HepG2 (cell line): ENCODE measurements around the gene CAVIN3. TPM values are rescaled to one million over a fixed set of nuclear protein-coding genes. Genes with fewer than 3 reads are reported as not detected.

ENCODE experiments used
- AHR ChIP-seq: IDR thresholded peaks from 2 replicates; pipeline ENCODE4 v1.6.1; 2018; ENCODE audit warnings: missing genetic modification reagents, missing compliant biosample characterization
- ATF7-NPFF ChIP-seq: sonication (generic); formaldehyde crosslinking; IDR thresholded peaks from 2 replicates; pipeline ENCODE4 v1.8.1; 2023; ENCODE audit warnings: mild to moderate bottlenecking, low read depth, missing genetic modification reagents, moderate library complexity
- CCAR2 ChIP-seq: fragments of 200-400 bp; formaldehyde crosslinking; optimal IDR thresholded peaks from 2 replicates; pipeline ENCODE3; 2018; ENCODE audit warnings: low read depth, mild to moderate bottlenecking, low read length, moderate library complexity
- CEBPG ChIP-seq: IDR thresholded peaks from 2 replicates; pipeline ENCODE4 v1.6.1; 2016
- HCFC1 ChIP-seq: fragments of 150-350 bp; IDR thresholded peaks from 2 replicates; pipeline ENCODE4 v1.6.1; 2014; ENCODE audit warnings: low read depth, low read length
- LCORL ChIP-seq, 2 experiments: fragments of 450-650 bp in 1 of 2; sonication (generic) in 1 of 2; formaldehyde crosslinking in 1 of 2; IDR thresholded peaks; 2 replicates each; pipeline versions ENCODE4 v1.5.0 to v1.6.1; 2017 to 2020; ENCODE audit warnings: antibody characterized with exemption in 1 of 2, missing genetic modification reagents in 1 of 2
- MIER2 ChIP-seq: IDR thresholded peaks from 2 replicates; pipeline ENCODE4 v1.6.1; 2016; ENCODE audit warnings: missing biosample characterization, missing genetic modification reagents
- MIER3 ChIP-seq: IDR thresholded peaks from 2 replicates; pipeline ENCODE4 v1.6.1; 2016; ENCODE audit warnings: missing compliant biosample characterization, borderline replicate concordance
- NFIB ChIP-seq: sonication (generic); formaldehyde crosslinking; IDR thresholded peaks from 2 replicates; pipeline ENCODE4 v1.9.0; 2021; ENCODE audit warnings: missing genetic modification reagents, mild to moderate bottlenecking, borderline replicate concordance
- NKX3-1 ChIP-seq: sonication (generic); formaldehyde crosslinking; IDR thresholded peaks from 2 replicates; pipeline ENCODE4 v1.5.0; 2020; ENCODE audit warnings: missing genetic modification reagents
- RFX3 ChIP-seq: IDR thresholded peaks from 2 replicates; pipeline ENCODE4 v1.6.1; 2016; ENCODE audit warnings: missing biosample characterization, missing genetic modification reagents
- SNAPC2 ChIP-seq: sonication (generic); formaldehyde crosslinking; IDR thresholded peaks from 2 replicates; pipeline ENCODE4 v1.8.1; 2022; ENCODE audit warnings: mild to moderate bottlenecking, missing genetic modification reagents
- TCF7 ChIP-seq: sonication (generic); IDR thresholded peaks from 2 replicates; pipeline ENCODE4 v1.6.1; 2016; ENCODE audit warnings: antibody characterized with exemption, low read depth
- THAP11 ChIP-seq: IDR thresholded peaks from 2 replicates; pipeline ENCODE4 v1.6.1; 2016; ENCODE audit warnings: missing biosample characterization, missing genetic modification reagents
- TSC22D2 ChIP-seq: sonication (generic); formaldehyde crosslinking; IDR thresholded peaks from 2 replicates; pipeline ENCODE4 v1.5.1; 2020; ENCODE audit warnings: missing genetic modification reagents, mild to moderate bottlenecking, borderline replicate concordance
- ZFX ChIP-seq: sonication (generic); formaldehyde crosslinking; IDR thresholded peaks from 2 replicates; pipeline ENCODE4 v1.4.0; 2020; ENCODE audit warnings: mild to moderate bottlenecking, low read depth, missing genetic modification reagents, moderate library complexity
- ZKSCAN1 ChIP-seq: fragments of 150-350 bp; IDR thresholded peaks from 2 replicates; pipeline ENCODE4 v1.6.1; 2014; ENCODE audit warnings: low read length
- ZKSCAN8 ChIP-seq: IDR thresholded peaks from 2 replicates; pipeline ENCODE4 v1.6.1; 2016; ENCODE audit warnings: borderline replicate concordance, missing genetic modification reagents, missing compliant biosample characterization
- ZNF572 ChIP-seq: sonication (generic); formaldehyde crosslinking; IDR thresholded peaks from 2 replicates; pipeline ENCODE4 v1.5.1; 2020; ENCODE audit warnings: mild to moderate bottlenecking, missing genetic modification reagents
- ZNF792 ChIP-seq: IDR thresholded peaks from 2 replicates; pipeline ENCODE4 v1.6.1; 2016
- ZSCAN29 ChIP-seq: sonication (generic); formaldehyde crosslinking; conservative IDR thresholded peaks from 2 replicates; pipeline ENCODE4 v1.4.0; 2020; ENCODE audit warnings: mild to moderate bottlenecking, missing genetic modification reagents
- polyA plus RNA-seq, 8 experiments: library from polyadenylated mRNA; depleted of rRNA in 3 of 8; stranded (reverse) in 7 of 8; unstranded in 1 of 8; fragments of >200 nt; fragmentation: Illumina TruSeq in 4 of 8; extraction: Trizol in 4 of 8; gene quantifications; 2 replicates each; pipeline versions ENCODE4 v1.2.1 to v1.2.3, GENCODE V29; 2011 to 2016; ENCODE audit warnings: low read depth in 4 of 8, missing spikeins in 1 of 8, mixed read lengths in 1 of 8; ENCODE audit not compliant: insufficient read depth in 1 of 8
- total RNA-seq, 5 experiments: library from RNA; depleted of rRNA; stranded (reverse); fragments of >200 nt; fragmentation: Illumina TruSeq; extraction: Trizol; gene quantifications; 2 replicates each; pipeline ENCODE4 v1.2.3, GENCODE V29; 2016; ENCODE audit warnings: low read depth in 1 of 5
- TF ChIP-seq, protein P1 (sequence below): sonication (generic); formaldehyde crosslinking; IDR thresholded peaks from 2 replicates; pipeline ENCODE4 v1.4.0; 2020; ENCODE audit warnings: mild to moderate bottlenecking, missing genetic modification reagents
- TF ChIP-seq, protein P2 (sequence below): IDR thresholded peaks from 2 replicates; pipeline ENCODE4 v1.6.1; 2016; ENCODE audit warnings: low read depth, borderline replicate concordance
- TF ChIP-seq, protein P3 (sequence below), 2 experiments: sonication (generic) in 1 of 2; formaldehyde crosslinking in 1 of 2; IDR thresholded peaks; 2 replicates each; pipeline versions ENCODE4 v1.6.1 to v1.9.0; 2014 to 2022; ENCODE audit warnings: antibody characterized with exemption in 1 of 2, borderline replicate concordance in 1 of 2, inconsistent platforms in 1 of 2, low read depth in 1 of 2, missing genetic modification reagents in 1 of 2

CAVIN3 gene
- total and polyA plus RNA-seq, 2 of the 13 experiments (the other 11 are each of a cell fraction or from before 2014, with no cell fraction given): not detected

DNA sequence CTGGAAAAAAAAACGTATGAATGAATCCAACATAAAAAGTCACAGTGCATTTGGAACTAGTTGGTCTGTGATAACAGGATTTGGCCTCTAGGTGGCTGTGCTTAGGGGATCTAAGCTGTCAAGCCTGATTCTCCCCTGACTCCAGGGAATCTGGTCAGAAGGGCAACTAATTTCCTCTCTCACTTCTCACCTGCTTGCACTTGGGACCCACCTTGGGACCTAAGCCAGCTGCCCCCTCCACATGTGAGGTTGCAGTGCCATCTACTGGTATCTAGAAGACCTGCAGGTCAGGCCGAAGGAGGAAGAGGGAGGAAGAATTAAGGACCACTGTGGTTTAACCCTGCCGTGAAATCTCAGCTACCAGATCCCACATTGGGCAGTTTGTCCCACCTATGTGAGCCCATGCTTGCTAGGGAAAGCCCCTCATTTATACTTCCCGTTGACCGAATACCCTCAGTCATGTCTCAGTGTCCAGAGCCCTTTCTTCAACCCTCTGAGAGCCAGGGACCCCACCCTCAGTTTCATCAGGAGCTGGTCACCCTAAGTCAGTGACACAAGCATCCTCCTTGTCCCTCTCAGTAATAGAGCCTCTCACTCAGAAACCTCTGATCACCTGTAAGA is 33.2 kb upstream of the CAVIN3 start (continued):
- TF ChIP-seq, protein P1, sequence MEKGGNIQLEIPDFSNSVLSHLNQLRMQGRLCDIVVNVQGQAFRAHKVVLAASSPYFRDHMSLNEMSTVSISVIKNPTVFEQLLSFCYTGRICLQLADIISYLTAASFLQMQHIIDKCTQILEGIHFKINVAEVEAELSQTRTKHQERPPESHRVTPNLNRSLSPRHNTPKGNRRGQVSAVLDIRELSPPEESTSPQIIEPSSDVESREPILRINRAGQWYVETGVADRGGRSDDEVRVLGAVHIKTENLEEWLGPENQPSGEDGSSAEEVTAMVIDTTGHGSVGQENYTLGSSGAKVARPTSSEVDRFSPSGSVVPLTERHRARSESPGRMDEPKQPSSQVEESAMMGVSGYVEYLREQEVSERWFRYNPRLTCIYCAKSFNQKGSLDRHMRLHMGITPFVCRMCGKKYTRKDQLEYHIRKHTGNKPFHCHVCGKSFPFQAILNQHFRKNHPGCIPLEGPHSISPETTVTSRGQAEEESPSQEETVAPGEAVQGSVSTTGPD (CRISPR knock-in tag): no peak
- TF ChIP-seq HCFC1: no peak
- 0 out of 2 replicates have a peak, but pooled peaks have one; percentile 48 for TF ChIP-seq AHR
- peak; percentile 83 for TF ChIP-seq MIER2 (CRISPR knock-in tag)
- no peak for TF ChIP-seq TCF7
- peak; percentile 59; the same call in 1 of the 2 replicates for TF ChIP-seq ZNF792
- TF ChIP-seq, protein P2, sequence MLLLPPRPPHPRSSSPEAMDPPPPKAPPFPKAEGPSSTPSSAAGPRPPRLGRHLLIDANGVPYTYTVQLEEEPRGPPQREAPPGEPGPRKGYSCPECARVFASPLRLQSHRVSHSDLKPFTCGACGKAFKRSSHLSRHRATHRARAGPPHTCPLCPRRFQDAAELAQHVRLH: peak; percentile 56
- peak; percentile 56; the same call in 1 of the 2 replicates for TF ChIP-seq MIER3 (CRISPR knock-in tag)
- TF ChIP-seq ZNF572 (CRISPR knock-in tag): no peak
- peak; percentile 24; the same call in 1 of the 2 replicates for TF ChIP-seq CEBPG (CRISPR knock-in tag)
- TF ChIP-seq ZFX (CRISPR knock-in tag): peak; percentile 22; the same call in 1 of the 2 replicates
- no peak for TF ChIP-seq ATF7-NPFF (CRISPR knock-in tag)
- TF ChIP-seq TSC22D2 (CRISPR knock-in tag): no peak
- TF ChIP-seq NKX3-1 (CRISPR knock-in tag): no peak
- TF ChIP-seq LCORL (IDR thresholded peaks at IDR 0.05): no peak
- peak; percentile 83 for TF ChIP-seq LCORL (CRISPR knock-in tag; IDR thresholded peaks at IDR 0.05)
- no peak for TF ChIP-seq NFIB (CRISPR knock-in tag)
- TF ChIP-seq ZKSCAN1: no peak
- 0 out of 2 replicates have a peak, but pooled peaks have one; percentile 25 for TF ChIP-seq ZKSCAN8 (CRISPR knock-in tag)
- TF ChIP-seq RFX3 (CRISPR knock-in tag): no peak
- TF ChIP-seq THAP11 (CRISPR knock-in tag): 0 out of 2 replicates have a peak, but pooled peaks have one; percentile 39
- TF ChIP-seq, protein P3, sequence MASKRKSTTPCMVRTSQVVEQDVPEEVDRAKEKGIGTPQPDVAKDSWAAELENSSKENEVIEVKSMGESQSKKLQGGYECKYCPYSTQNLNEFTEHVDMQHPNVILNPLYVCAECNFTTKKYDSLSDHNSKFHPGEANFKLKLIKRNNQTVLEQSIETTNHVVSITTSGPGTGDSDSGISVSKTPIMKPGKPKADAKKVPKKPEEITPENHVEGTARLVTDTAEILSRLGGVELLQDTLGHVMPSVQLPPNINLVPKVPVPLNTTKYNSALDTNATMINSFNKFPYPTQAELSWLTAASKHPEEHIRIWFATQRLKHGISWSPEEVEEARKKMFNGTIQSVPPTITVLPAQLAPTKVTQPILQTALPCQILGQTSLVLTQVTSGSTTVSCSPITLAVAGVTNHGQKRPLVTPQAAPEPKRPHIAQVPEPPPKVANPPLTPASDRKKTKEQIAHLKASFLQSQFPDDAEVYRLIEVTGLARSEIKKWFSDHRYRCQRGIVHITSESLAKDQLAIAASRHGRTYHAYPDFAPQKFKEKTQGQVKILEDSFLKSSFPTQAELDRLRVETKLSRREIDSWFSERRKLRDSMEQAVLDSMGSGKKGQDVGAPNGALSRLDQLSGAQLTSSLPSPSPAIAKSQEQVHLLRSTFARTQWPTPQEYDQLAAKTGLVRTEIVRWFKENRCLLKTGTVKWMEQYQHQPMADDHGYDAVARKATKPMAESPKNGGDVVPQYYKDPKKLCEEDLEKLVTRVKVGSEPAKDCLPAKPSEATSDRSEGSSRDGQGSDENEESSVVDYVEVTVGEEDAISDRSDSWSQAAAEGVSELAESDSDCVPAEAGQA (IDR thresholded peaks at IDR 0.05; ENCODE audit: low read depth): no peak
- TF ChIP-seq, protein P3 (CRISPR knock-in tag; IDR thresholded peaks at IDR 0.05; ENCODE audit: borderline replicate concordance): no peak
- TF ChIP-seq CCAR2: no peak
- TF ChIP-seq SNAPC2 (CRISPR knock-in tag): no peak
- no peak for TF ChIP-seq ZSCAN29 (CRISPR knock-in tag)
